Muscle layer of duodenum (tissue), 2 donors: Measurements from ENCODE around the gene HOXA10.

Source experiments
- H3K27ac ChIP-seq: one replicate; pipeline ENCODE4 v1.7.0; 2013; ENCODE audit warnings: mild to moderate bottlenecking, low read length
- H3K27me3 ChIP-seq: one replicate; pipeline ENCODE4 v1.7.0; 2013; ENCODE audit warnings: low read depth, mild to moderate bottlenecking, control low read depth, low read length
- H3K36me3 ChIP-seq, 2 donors: one replicate each; pipeline ENCODE4 v1.7.0; 2013; ENCODE audit warnings: low read length in 2 of 2, control low read depth in 1 of 2, mild to moderate bottlenecking in 1 of 2; ENCODE audit not compliant: insufficient read depth in 2 of 2, control insufficient read depth in 1 of 2
- H3K4me1 ChIP-seq, 2 donors: one replicate each; pipeline ENCODE4 v1.7.0; 2013; ENCODE audit warnings: low read length in 2 of 2, mild to moderate bottlenecking in 2 of 2, control low read depth in 1 of 2, moderate library complexity in 1 of 2; ENCODE audit not compliant: insufficient read depth in 2 of 2, control insufficient read depth in 1 of 2
- H3K4me3 ChIP-seq, 2 donors: one replicate each; pipeline ENCODE4 v1.7.0; 2013; ENCODE audit warnings: low read length in 2 of 2, low read depth in 1 of 2, mild to moderate bottlenecking in 1 of 2
- H3K9me3 ChIP-seq, 2 donors: one replicate each; pipeline ENCODE4 v1.7.0; 2013; ENCODE audit warnings: low read length in 2 of 2, control low read depth in 1 of 2, mild to moderate bottlenecking in 1 of 2; ENCODE audit not compliant: control insufficient read depth in 1 of 2
- donor health status: healthy.

HOXA10 gene

GRCh38 chr7:27174874-27175625 lies 930 bp upstream of the HOXA10 start:
- no peaks in the 10 kb centered on the region for H3K36me3 ChIP-seq
- peaks cover 4 to 34% of the 10 kb centered on the region in 2 donors for H3K4me1 ChIP-seq
- peaks cover 96% of the 10 kb centered on the region for H3K27me3 ChIP-seq
- H3K9me3 ChIP-seq = no peaks in the 10 kb centered on the region
- H3K4me3 ChIP-seq = no peak overlapping the region
- H3K27ac ChIP-seq = no peak overlapping the region

- no peak overlapping the region for H3K27ac ChIP-seq
- peaks cover 0 to 40% of the 10 kb centered on the region in 2 donors for H3K4me1 ChIP-seq
- H3K27me3 ChIP-seq = peaks cover 90% of the 10 kb centered on the region
- no peaks in the 10 kb centered on the region for H3K36me3 ChIP-seq
- peak overlapping the region in 1 of 2 donors; percentile 55 for H3K4me3 ChIP-seq
- no peaks in the 10 kb centered on the region for H3K9me3 ChIP-seq
Observed at GRCh38 chr7:27173511-27173955, 587 bp downstream of the HOXA10 start.

GRCh38 chr7:27172823-27173510 lies 1.2 kb downstream of the HOXA10 start:
- no peak overlapping the region for H3K27ac ChIP-seq
- no peaks in the 10 kb centered on the region for H3K9me3 ChIP-seq
- H3K36me3 ChIP-seq = no peaks in the 10 kb centered on the region
- H3K4me3 ChIP-seq = peak overlapping the region in 1 of 2 donors; percentile 55
- H3K4me1 ChIP-seq = peaks cover 0 to 40% of the 10 kb centered on the region in 2 donors
- H3K27me3 ChIP-seq = peaks cover 90% of the 10 kb centered on the region

- peaks cover 0 to 40% of the 10 kb centered on the region in 2 donors for H3K4me1 ChIP-seq
- no peak overlapping the region for H3K27ac ChIP-seq
- no peaks in the 10 kb centered on the region for H3K9me3 ChIP-seq
- no peaks in the 10 kb centered on the region for H3K36me3 ChIP-seq
- H3K4me3 ChIP-seq = no peak overlapping the region
- H3K27me3 ChIP-seq = peaks cover 91% of the 10 kb centered on the region
Observed at GRCh38 chr7:27172315-27172774, 1.8 kb downstream of the HOXA10 start.

GRCh38 chr7:27171637-27172314 lies 2.3 kb downstream of the HOXA10 start:
- no peaks in the 10 kb centered on the region for H3K36me3 ChIP-seq
- H3K9me3 ChIP-seq = no peaks in the 10 kb centered on the region
- H3K27me3 ChIP-seq = peaks cover 91% of the 10 kb centered on the region
- no peak overlapping the region for H3K4me3 ChIP-seq
- peaks cover 0 to 40% of the 10 kb centered on the region in 2 donors for H3K4me1 ChIP-seq
- no peak overlapping the region for H3K27ac ChIP-seq

GRCh38 chr7:27171325-27171636 lies 2.8 kb downstream of the HOXA10 start:
- no peaks in the 10 kb centered on the region for H3K36me3 ChIP-seq
- no peak overlapping the region for H3K4me3 ChIP-seq
- peaks cover 0 to 44% of the 10 kb centered on the region in 2 donors for H3K4me1 ChIP-seq
- H3K9me3 ChIP-seq = no peaks in the 10 kb centered on the region
- H3K27ac ChIP-seq = no peak overlapping the region
- peaks cover 91% of the 10 kb centered on the region for H3K27me3 ChIP-seq

GRCh38 chr7:27170426-27171324 lies 3.4 kb downstream of the HOXA10 start:
- Histone ChIP-seq H3K4me3 (no peak overlapping the region), H3K4me1 (peaks cover 0 to 47% of the 10 kb centered on the region in 2 donors), H3K9me3 (no peaks in the 10 kb centered on the region), H3K36me3 (no peaks in the 10 kb centered on the region), H3K27ac (no peak overlapping the region), H3K27me3 (peaks cover 91% of the 10 kb centered on the region)

- no peaks in the 10 kb centered on the region for H3K36me3 ChIP-seq
- peaks cover 91% of the 10 kb centered on the region for H3K27me3 ChIP-seq
- H3K4me3 ChIP-seq = no peak overlapping the region
- no peak overlapping the region for H3K27ac ChIP-seq
- H3K4me1 ChIP-seq = peaks cover 0 to 52% of the 10 kb centered on the region in 2 donors
- H3K9me3 ChIP-seq = no peaks in the 10 kb centered on the region
Observed at GRCh38 chr7:27169658-27170425, 4.3 kb downstream of the HOXA10 start.

GRCh38 chr7:27168265-27168947 lies 5.7 kb downstream of the HOXA10 start:
- H3K36me3 ChIP-seq = no peaks in the 10 kb centered on the region
- no peak overlapping the region for H3K4me3 ChIP-seq
- peaks cover 0 to 48% of the 10 kb centered on the region in 2 donors for H3K4me1 ChIP-seq
- H3K27ac ChIP-seq = no peak overlapping the region
- H3K9me3 ChIP-seq = no peaks in the 10 kb centered on the region
- peaks cover 94% of the 10 kb centered on the region for H3K27me3 ChIP-seq

GRCh38 chr7:27167916-27168264 lies 6.2 kb downstream of the HOXA10 start:
- Histone ChIP-seq H3K36me3 (no peaks in the 10 kb centered on the region), H3K4me3 (no peak overlapping the region), H3K9me3 (no peaks in the 10 kb centered on the region), H3K4me1 (peaks cover 0 to 43% of the 10 kb centered on the region in 2 donors), H3K27me3 (peaks cover 91% of the 10 kb centered on the region), H3K27ac (no peak overlapping the region)
